Spleen (tissue), 11 donors: ENCODE data around the gene LRCH3. TPM values are rescaled to one million over a fixed set of nuclear protein-coding genes. Genes with fewer than 3 reads are reported as not detected.
A peak's percentile ranks its signal among the peaks of the same experiment; 100 is the strongest.

Source experiments
- DNase-seq: peaks from one replicate; pipeline ENCODE4 v3.0.0-alpha.2; 2020
- H3K27ac ChIP-seq, 8 donors: fragments of 200-600 bp; sonication (generic) in 7 of 8; 1 replicate in 4 of 8; 2 replicates in 4 of 8; pipeline versions ENCODE4 v1.5.0 to v1.8.0; 2016 to 2021; ENCODE audit warnings: inconsistent platforms in 4 of 8, mild to moderate bottlenecking in 4 of 8, moderate library complexity in 1 of 8
- H3K27me3 ChIP-seq, 7 donors: fragments of 200-600 bp; sonication (generic) in 6 of 7; replicated peaks in 1 of 7; 1 replicate in 4 of 7; 2 replicates in 3 of 7; pipeline versions ENCODE4 v1.5.0 to v1.8.0; 2016 to 2021; ENCODE audit warnings: inconsistent platforms in 3 of 7, mild to moderate bottlenecking in 1 of 7
- H3K36me3 ChIP-seq, 6 donors: fragments of 200-600 bp; sonication (generic) in 5 of 6; 1 replicate in 4 of 6; 2 replicates in 2 of 6; pipeline versions ENCODE4 v1.5.0 to v1.8.0; 2016 to 2021; ENCODE audit warnings: inconsistent platforms in 2 of 6
- H3K4me1 ChIP-seq, 6 donors: fragments of 200-600 bp; sonication (generic) in 5 of 6; 1 replicate in 3 of 6; 2 replicates in 3 of 6; pipeline versions ENCODE4 v1.5.0 to v1.8.0; 2016 to 2021; ENCODE audit warnings: inconsistent platforms in 3 of 6
- H3K4me3 ChIP-seq, 8 donors: fragments of 200-600 bp; sonication (generic) in 7 of 8; 1 replicate in 4 of 8; 2 replicates in 4 of 8; pipeline versions ENCODE4 v1.5.0 to v1.8.0; 2016 to 2021; ENCODE audit warnings: inconsistent platforms in 4 of 8, mild to moderate bottlenecking in 4 of 8, moderate library complexity in 2 of 8
- H3K9me3 ChIP-seq, 8 donors: fragments of 200-600 bp; sonication (generic) in 7 of 8; 1 replicate in 4 of 8; 2 replicates in 4 of 8; pipeline versions ENCODE4 v1.5.0 to v1.8.0; 2016 to 2021; ENCODE audit warnings: inconsistent platforms in 4 of 8
- POLR2A ChIP-seq, 3 donors: fragments of 450-650 bp; IDR thresholded peaks; one replicate each; pipeline ENCODE4 v1.5.1; 2017; ENCODE audit warnings: antibody characterized with exemption in 3 of 3, mild to moderate bottlenecking in 1 of 3
- POLR2AphosphoS5 ChIP-seq, 3 donors: sonication (generic); formaldehyde crosslinking; IDR thresholded peaks; one replicate each; pipeline ENCODE4 v1.5.1; 2017; ENCODE audit warnings: antibody characterized with exemption in 3 of 3
- WGBS, 5 donors: extraction: QIAGEN DNeasy Blood & Tissue Kit in 3 of 5; methylation state at CpG; one replicate each; pipeline versions ENCODE4 v1.1.5 to v1.1.7; 2013 to 2018; 5-methylcytosine and 5-hydroxymethylcytosine counted together
- intact Hi-C: fragments of 100-400 bp; cut with DNase I; formaldehyde crosslinking; loops from one replicate; pipeline ENCODE4 v1.15.0; 2023; ENCODE audit warnings: low total_unique reads
- polyA plus RNA-seq, 3 donors: library from polyadenylated mRNA; stranded (reverse); fragments of 200-250 nt; gene quantifications; one replicate each; pipeline ENCODE4 v1.2.1, GENCODE V29; 2013
- total RNA-seq, 7 donors: library from RNA; depleted of rRNA in 3 of 7; stranded (reverse); fragments of >200 nt in 3 of 7; fragmentation: NEBNext Ultra II Directional in 4 of 7; extraction: Animal tissue kit (Norgen Biotek cat#: 25700) in 4 of 7; gene quantifications; one replicate each; pipeline versions ENCODE4 v1.1.0 to v1.2.1, GENCODE V29; 2016 to 2021
- TF ChIP-seq, protein P1 (sequence below), 11 experiments: fragments of 200-600 bp in 7 of 11; fragments of 450-650 bp in 4 of 11; sonication (generic) in 4 of 11; IDR thresholded peaks in 8 of 11; conservative IDR thresholded peaks in 3 of 11; 1 replicate in 7 of 11; 2 replicates in 4 of 11; pipeline versions ENCODE4 v1.4.0 to v1.8.0; 2016 to 2021; ENCODE audit warnings: antibody characterized with exemption in 11 of 11, inconsistent platforms in 4 of 11, mild to moderate bottlenecking in 1 of 11
- donor health status: healthy with polysubstance abuse.
- donor health status: DM: no; HTN: no; CAD: no; lungs with moderate emphysema.
- donor health status: DM: no; HTN: no; CAD: no.
- donor health status: Bipolar disorder and iron deficiency.
- donor health status: healthy.
- donor health status: DM: no; HTN: no; CAD: no.
- donor health status: DM: yes; HTN: yes; CAD: no.

LRCH3 gene
- total and polyA plus RNA-seq, 10 donors: 7.7 to 86.2 (median 67.0) TPM

DNA sequence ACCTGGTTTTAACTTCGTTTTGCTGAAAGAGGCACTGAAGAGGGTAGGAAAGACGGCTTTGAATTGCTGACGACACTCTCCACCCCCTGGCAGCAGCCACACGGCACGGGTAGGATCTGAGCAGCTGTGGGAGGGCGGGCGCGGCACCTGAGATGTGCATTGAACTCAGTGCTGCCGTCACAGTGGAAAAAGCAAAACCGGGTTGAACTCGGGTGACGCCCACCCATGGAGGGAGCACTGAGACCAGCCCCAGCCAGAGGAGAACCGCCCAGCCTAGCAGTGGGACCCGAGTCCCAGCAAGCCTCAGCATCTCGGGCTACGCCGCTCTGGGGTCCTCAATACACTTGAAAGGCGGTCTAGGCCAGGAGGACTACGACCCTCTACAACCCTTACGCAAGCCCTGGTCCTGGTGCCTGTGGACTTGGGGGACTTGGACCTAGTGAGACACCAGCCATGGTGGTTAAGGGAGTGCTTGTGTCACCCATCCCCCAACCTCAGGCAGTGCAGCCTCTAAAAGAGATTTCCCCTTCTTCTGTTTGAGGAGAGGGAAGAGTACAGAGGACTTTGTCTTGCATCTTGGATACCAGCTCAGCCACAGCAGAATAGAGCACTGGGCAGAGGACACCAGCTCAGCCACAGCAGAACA lies 108.9 kb downstream of the LRCH3 start:
- no peak overlapping the region for H3K27ac ChIP-seq
- no peak overlapping the region for H3K4me3 ChIP-seq
- DNase-seq: no peak
- no peaks in the 10 kb centered on the region for H3K36me3 ChIP-seq
- no peaks in the 10 kb centered on the region for H3K27me3 ChIP-seq
- TF ChIP-seq POLR2A (IDR thresholded peaks at IDR 0.05): no peak
- TF ChIP-seq POLR2AphosphoS5 (IDR thresholded peaks at IDR 0.05): no peak
- TF ChIP-seq, protein P1, sequence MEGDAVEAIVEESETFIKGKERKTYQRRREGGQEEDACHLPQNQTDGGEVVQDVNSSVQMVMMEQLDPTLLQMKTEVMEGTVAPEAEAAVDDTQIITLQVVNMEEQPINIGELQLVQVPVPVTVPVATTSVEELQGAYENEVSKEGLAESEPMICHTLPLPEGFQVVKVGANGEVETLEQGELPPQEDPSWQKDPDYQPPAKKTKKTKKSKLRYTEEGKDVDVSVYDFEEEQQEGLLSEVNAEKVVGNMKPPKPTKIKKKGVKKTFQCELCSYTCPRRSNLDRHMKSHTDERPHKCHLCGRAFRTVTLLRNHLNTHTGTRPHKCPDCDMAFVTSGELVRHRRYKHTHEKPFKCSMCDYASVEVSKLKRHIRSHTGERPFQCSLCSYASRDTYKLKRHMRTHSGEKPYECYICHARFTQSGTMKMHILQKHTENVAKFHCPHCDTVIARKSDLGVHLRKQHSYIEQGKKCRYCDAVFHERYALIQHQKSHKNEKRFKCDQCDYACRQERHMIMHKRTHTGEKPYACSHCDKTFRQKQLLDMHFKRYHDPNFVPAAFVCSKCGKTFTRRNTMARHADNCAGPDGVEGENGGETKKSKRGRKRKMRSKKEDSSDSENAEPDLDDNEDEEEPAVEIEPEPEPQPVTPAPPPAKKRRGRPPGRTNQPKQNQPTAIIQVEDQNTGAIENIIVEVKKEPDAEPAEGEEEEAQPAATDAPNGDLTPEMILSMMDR (IDR thresholded peaks at IDR 0.05 in 8 of 11, conservative IDR thresholded peaks at IDR 0.05 in 3 of 11): no peak
- WGBS, 5 donors: 87 to 91% (median 90%) methylated on average over 19 to 20 of the region's 20 CpGs
- no peaks in the 10 kb centered on the region for H3K4me1 ChIP-seq
- intact Hi-C loops: no loop called here
- no peaks in the 10 kb centered on the region for H3K9me3 ChIP-seq

DNA sequence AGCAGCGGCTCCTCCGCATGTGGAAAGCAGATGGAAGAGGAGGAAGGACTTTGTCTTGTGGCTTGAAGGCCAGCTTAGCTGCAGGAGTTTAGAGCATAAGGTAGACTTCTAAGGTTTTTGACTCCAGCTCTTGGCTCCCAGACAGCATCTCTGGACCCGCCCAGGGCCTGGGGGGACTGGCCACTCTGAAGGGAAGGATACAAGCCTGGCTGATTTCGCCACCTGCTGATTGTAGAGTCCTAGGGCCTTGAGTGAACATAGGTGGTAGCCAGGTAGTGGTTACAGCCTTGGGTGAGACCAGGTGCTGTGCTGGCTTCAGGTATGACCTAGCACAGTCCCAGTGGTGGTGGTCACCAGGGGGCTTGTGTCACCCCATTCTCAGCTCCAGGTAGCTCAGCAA lies 110.6 kb downstream of the LRCH3 start:
- no peak for DNase-seq
- Histone ChIP-seq H3K9me3 (no peaks in the 10 kb centered on the region), H3K27me3 (no peaks in the 10 kb centered on the region), H3K36me3 (no peaks in the 10 kb centered on the region), H3K4me3 (no peak overlapping the region), H3K27ac (no peak overlapping the region), H3K4me1 (peaks cover 0 to 13% (median 10%) of the 10 kb centered on the region in 6 donors)
- intact Hi-C loops: no loop called here
- TF ChIP-seq POLR2A (IDR thresholded peaks at IDR 0.05): no peak
- no peak for TF ChIP-seq POLR2AphosphoS5 (IDR thresholded peaks at IDR 0.05)
- TF ChIP-seq, protein P1 (IDR thresholded peaks at IDR 0.05 in 8 of 11, conservative IDR thresholded peaks at IDR 0.05 in 3 of 11): no peak
- WGBS, 5 donors: 83 to 100% (median 97%) methylated on average over 4 of the region's 4 CpGs

DNA sequence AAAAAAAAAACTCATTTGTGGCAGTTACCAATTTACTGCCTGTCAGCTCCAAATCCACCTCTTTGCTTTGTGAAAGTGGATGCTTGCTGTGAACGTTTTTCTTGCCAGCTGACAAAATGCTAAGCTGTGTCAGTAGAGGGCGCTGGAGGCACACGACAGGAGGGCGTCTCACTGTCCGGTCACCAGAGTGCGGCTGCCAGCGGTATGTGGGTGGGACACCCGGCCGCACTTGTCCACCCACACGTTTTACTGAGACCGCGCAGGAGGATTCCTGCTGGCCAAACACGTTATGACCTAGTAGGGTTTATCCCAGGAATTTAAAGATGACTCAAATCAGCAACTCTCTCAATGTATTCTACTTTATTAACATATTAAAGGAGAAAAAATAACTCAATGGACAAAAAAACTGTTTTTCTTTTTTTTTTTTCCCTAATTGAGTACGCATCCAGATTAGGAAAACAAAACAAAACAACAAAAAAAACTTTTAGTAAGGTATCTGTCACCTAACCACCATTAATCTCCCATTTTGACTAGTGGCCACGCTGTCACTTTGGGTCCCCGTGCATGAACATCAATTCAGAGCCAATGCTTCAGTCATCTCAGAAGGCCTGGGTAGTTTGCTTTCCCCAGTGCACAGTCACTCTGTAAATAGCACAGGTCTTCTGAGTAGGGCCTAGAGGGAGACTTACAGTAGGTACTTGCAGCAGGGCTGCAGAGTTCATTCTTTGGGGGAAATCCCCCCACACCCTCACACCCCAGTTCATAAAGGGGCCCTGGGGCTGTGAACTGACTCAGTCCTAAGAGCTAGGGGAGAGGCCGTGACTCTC lies 115.2 kb downstream of the LRCH3 start:
- H3K27me3 ChIP-seq: no peaks in the 10 kb centered on the region
- peak; percentile 92 for DNase-seq
- no peaks in the 10 kb centered on the region for H3K9me3 ChIP-seq
- H3K4me3 ChIP-seq: no peak overlapping the region
- no peaks in the 10 kb centered on the region for H3K36me3 ChIP-seq
- intact Hi-C loops: no loop called here
- H3K4me1 ChIP-seq: peaks cover 0 to 18% (median 10%) of the 10 kb centered on the region in 6 donors
- no peak overlapping the region for H3K27ac ChIP-seq
- TF ChIP-seq POLR2AphosphoS5 (IDR thresholded peaks at IDR 0.05) (peak; percentile 62 to 64 (median 63)), POLR2A (IDR thresholded peaks at IDR 0.05) (no peak)
- TF ChIP-seq, protein P1 (IDR thresholded peaks at IDR 0.05 in 8 of 11, conservative IDR thresholded peaks at IDR 0.05 in 3 of 11): peak; percentile 66 to 93 (median 82)
- 14 to 18% (median 17%) methylated on average over 17 of the region's 17 CpGs for WGBS, 5 donors

DNA sequence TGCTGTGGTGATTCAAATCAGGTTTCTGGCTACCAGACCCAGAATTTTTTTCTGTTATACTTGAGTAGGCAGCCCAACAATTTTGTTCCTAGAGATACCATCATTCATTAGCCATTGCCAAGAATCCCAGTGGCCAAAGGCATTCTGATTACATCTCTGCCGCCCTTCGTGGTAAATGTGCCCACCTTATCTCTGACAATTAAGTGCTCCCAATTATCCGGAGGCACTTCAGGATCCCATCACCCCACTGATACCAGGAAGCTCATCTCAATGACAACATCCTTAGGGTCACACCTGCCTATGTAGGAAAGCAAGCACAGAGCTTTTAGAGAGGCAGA lies 115.8 kb downstream of the LRCH3 start:
- Histone ChIP-seq H3K36me3 (no peaks in the 10 kb centered on the region), H3K9me3 (no peaks in the 10 kb centered on the region), H3K4me3 (no peak overlapping the region), H3K27ac (no peak overlapping the region), H3K4me1 (peaks cover 0 to 24% (median 10%) of the 10 kb centered on the region in 6 donors), H3K27me3 (no peaks in the 10 kb centered on the region)
- TF ChIP-seq POLR2AphosphoS5 (IDR thresholded peaks at IDR 0.05) (no peak), POLR2A (IDR thresholded peaks at IDR 0.05) (no peak)
- TF ChIP-seq, protein P1 (IDR thresholded peaks at IDR 0.05 in 8 of 11, conservative IDR thresholded peaks at IDR 0.05 in 3 of 11): no peak
- DNase-seq: no peak
- intact Hi-C loops: no loop called here
- 35 to 77% (median 70%) methylated on average over 3 of the region's 3 CpGs for WGBS, 5 donors
